SK-N-SH treated with all-trans-retinoic acid at 6 μM for 48 hours (cell line): ENCODE data around the gene KRTAP19-5.

Experiments
- ATAC-seq: fragments of 200-7000 bp; cut with Tn5 transposase; 3 replicates; pipeline ENCODE4 v1.9.1; 2020; ENCODE audit warnings: mild to moderate bottlenecking, moderate library complexity
- ARNTL ChIP-seq: fragments of 450-650 bp; formaldehyde crosslinking; IDR thresholded peaks from 2 replicates; pipeline ENCODE4 v1.5.0; 2020; ENCODE audit warnings: low read depth, mild to moderate bottlenecking, moderate library complexity, borderline replicate concordance
- BACH2 ChIP-seq: fragments of 250-450 bp; sonication (Bioruptor Pico); IDR thresholded peaks from 2 replicates; pipeline ENCODE4 v1.9.0; 2021; ENCODE audit warnings: mild to moderate bottlenecking, borderline replicate concordance
- CSDC2 ChIP-seq: fragments of 250-450 bp; sonication (Bioruptor Pico); IDR thresholded peaks from 2 replicates; pipeline ENCODE4 v1.5.0; 2020; ENCODE audit warnings: mild to moderate bottlenecking, moderate library complexity
- ESRRG ChIP-seq: fragments of 250-450 bp; sonication (Bioruptor Pico); IDR thresholded peaks from 2 replicates; pipeline ENCODE4 v1.6.1; 2021; ENCODE audit warnings: mild to moderate bottlenecking
- GLIS3 ChIP-seq: fragments of 250-450 bp; sonication (Bioruptor Pico); IDR thresholded peaks from 2 replicates; pipeline ENCODE4 v1.5.0; 2020; ENCODE audit warnings: mild to moderate bottlenecking, moderate library complexity
- ISL1 ChIP-seq: fragments of 250-450 bp; sonication (Bioruptor Pico); IDR thresholded peaks from 2 replicates; pipeline ENCODE4 v2.1.2; 2022; ENCODE audit warnings: mild to moderate bottlenecking, moderate library complexity
- OSR1 ChIP-seq: fragments of 250-450 bp; sonication (Bioruptor Pico); IDR thresholded peaks from 2 replicates; pipeline ENCODE4 v1.8.0; 2022; ENCODE audit warnings: moderate library complexity, mild to moderate bottlenecking, inconsistent platforms
- RARB ChIP-seq: fragments of 250-450 bp; sonication (Bioruptor Pico); IDR thresholded peaks from 2 replicates; pipeline ENCODE4 v1.8.0; 2021; ENCODE audit warnings: mild to moderate bottlenecking, moderate library complexity
- SNAI2 ChIP-seq: fragments of 250-450 bp; sonication (Bioruptor Pico); IDR thresholded peaks from 2 replicates; pipeline ENCODE4 v1.5.0; 2020; ENCODE audit warnings: mild to moderate bottlenecking, moderate library complexity
- TCF4 ChIP-seq: fragments of 250-450 bp; sonication (Bioruptor Pico); IDR thresholded peaks from 2 replicates; pipeline ENCODE4 v1.8.0; 2021; ENCODE audit warnings: mild to moderate bottlenecking, moderate library complexity, borderline replicate concordance
- TOX ChIP-seq: fragments of 250-450 bp; sonication (Bioruptor Pico); IDR thresholded peaks from 2 replicates; pipeline ENCODE4 v1.8.0; 2021; ENCODE audit warnings: mild to moderate bottlenecking, moderate library complexity, borderline replicate concordance
- ZC3H10 ChIP-seq: fragments of 250-450 bp; sonication (Bioruptor Pico); IDR thresholded peaks from 2 replicates; pipeline ENCODE4 v1.5.1; 2021; ENCODE audit warnings: mild to moderate bottlenecking, moderate library complexity
- ZFP3 ChIP-seq: fragments of 250-450 bp; sonication (Bioruptor Pico); IDR thresholded peaks from 2 replicates; pipeline ENCODE4 v1.5.0; 2020; ENCODE audit warnings: mild to moderate bottlenecking, moderate library complexity
- ZFP30 ChIP-seq: fragments of 450-650 bp; formaldehyde crosslinking; IDR thresholded peaks from 2 replicates; pipeline ENCODE4 v1.5.0; 2022; ENCODE audit warnings: mild to moderate bottlenecking, moderate library complexity
- ZNF565 ChIP-seq: fragments of 450-650 bp; formaldehyde crosslinking; conservative IDR thresholded peaks from 2 replicates; pipeline ENCODE4 v1.5.0; 2020; ENCODE audit warnings: low read depth, mild to moderate bottlenecking, moderate library complexity
- ZNF70 ChIP-seq: fragments of 450-650 bp; formaldehyde crosslinking; IDR thresholded peaks from 2 replicates; pipeline ENCODE4 v1.5.0; 2020; ENCODE audit warnings: mild to moderate bottlenecking, moderate library complexity
- ZNF8 ChIP-seq: fragments of 450-650 bp; formaldehyde crosslinking; IDR thresholded peaks from 2 replicates; pipeline ENCODE4 v1.5.0; 2020; ENCODE audit warnings: mild to moderate bottlenecking, moderate library complexity
- TF ChIP-seq, protein P1 (sequence below): fragments of 250-450 bp; sonication (Bioruptor Pico); IDR thresholded peaks from 2 replicates; pipeline ENCODE4 v1.5.0; 2020; ENCODE audit warnings: mild to moderate bottlenecking, moderate library complexity
- TF ChIP-seq, protein P2 (sequence below): fragments of 250-450 bp; sonication (Bioruptor Pico); IDR thresholded peaks from 2 replicates; pipeline ENCODE4 v1.5.1; 2020; ENCODE audit warnings: low read depth, mild to moderate bottlenecking, moderate library complexity
- TF ChIP-seq, protein P3 (sequence below): fragments of 250-450 bp; sonication (Bioruptor Pico); IDR thresholded peaks from 2 replicates; pipeline ENCODE4 v1.5.1; 2021; ENCODE audit warnings: mild to moderate bottlenecking, moderate library complexity

The KRTAP19-5 gene

DNA sequence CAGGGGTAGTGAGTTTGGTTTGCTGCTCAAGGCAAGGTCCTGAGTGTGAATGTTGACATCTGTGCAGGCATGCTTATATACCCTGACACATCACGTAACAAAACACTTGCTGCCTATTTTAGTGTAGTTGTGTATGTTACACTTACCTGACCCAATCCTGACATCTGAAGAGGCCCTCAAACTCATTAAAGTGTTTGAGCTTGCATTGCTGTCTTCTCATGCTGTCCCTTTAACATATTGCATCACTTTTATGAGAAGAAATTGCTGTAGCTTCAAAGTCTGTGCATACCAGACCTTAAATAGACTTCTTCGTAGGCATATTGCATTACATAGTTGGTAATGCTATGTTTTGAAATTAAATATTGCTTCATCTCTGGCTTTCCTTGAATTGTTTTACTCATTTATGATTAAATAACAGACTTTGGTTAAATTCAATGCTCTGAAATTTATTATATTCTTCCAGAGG lies 9.9 kb downstream of the KRTAP19-5 start, which contains the start of gene KRTAP19-3:
KRTAP19-3 (minus strand) TSS at position 51 of the 466 bp plus-strand sequence. CDS start 56 bp downstream, outside the sequence.
- no peak for ATAC-seq
- no peak for TF ChIP-seq ISL1
- no peak for TF ChIP-seq OSR1 (CRISPR knock-in tag)
- no peak for TF ChIP-seq TOX (CRISPR knock-in tag)
- no peak for TF ChIP-seq SNAI2 (CRISPR knock-in tag)
- no peak for TF ChIP-seq BACH2 (CRISPR knock-in tag)
- no peak for TF ChIP-seq ZNF565
- no peak for TF ChIP-seq ZNF8 (CRISPR knock-in tag)
- no peak for TF ChIP-seq ZFP3
- no peak for TF ChIP-seq TCF4 (CRISPR knock-in tag)
- TF ChIP-seq, protein P1, sequence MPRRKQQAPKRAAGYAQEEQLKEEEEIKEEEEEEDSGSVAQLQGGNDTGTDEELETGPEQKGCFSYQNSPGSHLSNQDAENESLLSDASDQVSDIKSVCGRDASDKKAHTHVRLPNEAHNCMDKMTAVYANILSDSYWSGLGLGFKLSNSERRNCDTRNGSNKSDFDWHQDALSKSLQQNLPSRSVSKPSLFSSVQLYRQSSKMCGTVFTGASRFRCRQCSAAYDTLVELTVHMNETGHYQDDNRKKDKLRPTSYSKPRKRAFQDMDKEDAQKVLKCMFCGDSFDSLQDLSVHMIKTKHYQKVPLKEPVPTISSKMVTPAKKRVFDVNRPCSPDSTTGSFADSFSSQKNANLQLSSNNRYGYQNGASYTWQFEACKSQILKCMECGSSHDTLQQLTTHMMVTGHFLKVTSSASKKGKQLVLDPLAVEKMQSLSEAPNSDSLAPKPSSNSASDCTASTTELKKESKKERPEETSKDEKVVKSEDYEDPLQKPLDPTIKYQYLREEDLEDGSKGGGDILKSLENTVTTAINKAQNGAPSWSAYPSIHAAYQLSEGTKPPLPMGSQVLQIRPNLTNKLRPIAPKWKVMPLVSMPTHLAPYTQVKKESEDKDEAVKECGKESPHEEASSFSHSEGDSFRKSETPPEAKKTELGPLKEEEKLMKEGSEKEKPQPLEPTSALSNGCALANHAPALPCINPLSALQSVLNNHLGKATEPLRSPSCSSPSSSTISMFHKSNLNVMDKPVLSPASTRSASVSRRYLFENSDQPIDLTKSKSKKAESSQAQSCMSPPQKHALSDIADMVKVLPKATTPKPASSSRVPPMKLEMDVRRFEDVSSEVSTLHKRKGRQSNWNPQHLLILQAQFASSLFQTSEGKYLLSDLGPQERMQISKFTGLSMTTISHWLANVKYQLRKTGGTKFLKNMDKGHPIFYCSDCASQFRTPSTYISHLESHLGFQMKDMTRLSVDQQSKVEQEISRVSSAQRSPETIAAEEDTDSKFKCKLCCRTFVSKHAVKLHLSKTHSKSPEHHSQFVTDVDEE: no peak
- TF ChIP-seq GLIS3 (CRISPR knock-in tag): no peak
- no peak for TF ChIP-seq ZC3H10 (CRISPR knock-in tag)
- TF ChIP-seq CSDC2: no peak
- TF ChIP-seq ZFP30: no peak
- TF ChIP-seq ESRRG: no peak

DNA sequence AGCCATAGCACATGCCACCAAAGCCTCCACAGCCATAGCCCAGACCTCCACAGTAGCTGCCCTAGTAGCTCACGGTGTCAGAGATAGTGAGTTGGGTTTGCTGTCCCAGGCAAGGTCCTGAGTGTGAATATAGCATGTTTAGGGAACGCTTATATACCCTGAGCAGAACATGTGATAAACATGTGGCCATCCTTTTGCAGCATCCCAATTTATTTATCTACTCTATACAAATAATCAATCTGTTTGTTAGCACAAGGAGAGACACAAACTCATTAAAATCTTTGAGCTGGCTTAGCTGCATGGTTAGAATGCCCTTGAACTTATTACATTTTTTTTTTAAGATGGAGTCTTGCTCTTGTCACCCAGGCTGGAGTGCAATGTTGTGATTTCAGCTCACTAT lies 14.6 kb downstream of the KRTAP19-5 start, which contains the start of gene KRTAP19-2:
KRTAP19-2 (minus strand) TSS at position 101 of the 400 bp plus-strand sequence; CDS start at position 13, 88 bp downstream.
- no peak for ATAC-seq
- TF ChIP-seq, protein P2, sequence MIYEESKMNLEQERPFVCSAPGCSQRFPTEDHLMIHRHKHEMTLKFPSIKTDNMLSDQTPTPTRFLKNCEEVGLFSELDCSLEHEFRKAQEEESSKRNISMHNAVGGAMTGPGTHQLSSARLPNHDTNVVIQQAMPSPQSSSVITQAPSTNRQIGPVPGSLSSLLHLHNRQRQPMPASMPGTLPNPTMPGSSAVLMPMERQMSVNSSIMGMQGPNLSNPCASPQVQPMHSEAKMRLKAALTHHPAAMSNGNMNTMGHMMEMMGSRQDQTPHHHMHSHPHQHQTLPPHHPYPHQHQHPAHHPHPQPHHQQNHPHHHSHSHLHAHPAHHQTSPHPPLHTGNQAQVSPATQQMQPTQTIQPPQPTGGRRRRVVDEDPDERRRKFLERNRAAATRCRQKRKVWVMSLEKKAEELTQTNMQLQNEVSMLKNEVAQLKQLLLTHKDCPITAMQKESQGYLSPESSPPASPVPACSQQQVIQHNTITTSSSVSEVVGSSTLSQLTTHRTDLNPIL (CRISPR knock-in tag): no peak
- TF ChIP-seq, protein P3, sequence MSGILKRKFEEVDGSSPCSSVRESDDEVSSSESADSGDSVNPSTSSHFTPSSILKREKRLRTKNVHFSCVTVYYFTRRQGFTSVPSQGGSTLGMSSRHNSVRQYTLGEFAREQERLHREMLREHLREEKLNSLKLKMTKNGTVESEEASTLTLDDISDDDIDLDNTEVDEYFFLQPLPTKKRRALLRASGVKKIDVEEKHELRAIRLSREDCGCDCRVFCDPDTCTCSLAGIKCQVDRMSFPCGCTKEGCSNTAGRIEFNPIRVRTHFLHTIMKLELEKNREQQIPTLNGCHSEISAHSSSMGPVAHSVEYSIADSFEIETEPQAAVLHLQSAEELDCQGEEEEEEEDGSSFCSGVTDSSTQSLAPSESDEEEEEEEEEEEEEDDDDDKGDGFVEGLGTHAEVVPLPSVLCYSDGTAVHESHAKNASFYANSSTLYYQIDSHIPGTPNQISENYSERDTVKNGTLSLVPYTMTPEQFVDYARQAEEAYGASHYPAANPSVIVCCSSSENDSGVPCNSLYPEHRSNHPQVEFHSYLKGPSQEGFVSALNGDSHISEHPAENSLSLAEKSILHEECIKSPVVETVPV (CRISPR knock-in tag): no peak
- TF ChIP-seq CSDC2: no peak
- no peak for TF ChIP-seq RARB (CRISPR knock-in tag)
- no peak for TF ChIP-seq ZNF8 (CRISPR knock-in tag)
- no peak for TF ChIP-seq ISL1
- TF ChIP-seq, all 23 proteins: peak for 0

DNA sequence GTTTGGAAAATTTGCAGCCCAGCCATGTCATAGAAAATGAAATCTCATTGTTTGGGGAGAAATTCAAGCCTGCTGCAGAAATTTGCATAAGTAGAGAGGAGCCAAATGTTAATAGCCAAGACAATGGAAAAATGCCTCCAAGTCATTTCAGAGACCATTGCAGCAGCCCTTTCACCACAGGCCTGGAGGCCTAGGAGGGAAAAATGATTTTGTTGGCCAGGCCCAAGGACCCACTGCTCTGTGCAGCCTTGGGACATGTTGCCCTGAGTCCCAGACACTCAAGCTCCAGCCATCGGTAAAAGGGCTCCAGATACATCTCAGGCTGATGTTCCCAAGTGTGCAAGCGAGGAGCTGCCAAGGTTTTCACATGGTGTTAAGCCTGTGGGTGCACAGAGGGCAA lies 15.8 kb downstream of the KRTAP19-5 start:
- TF ChIP-seq SNAI2 (CRISPR knock-in tag) (no peak), RARB (CRISPR knock-in tag) (no peak), ESRRG (no peak), ZNF8 (CRISPR knock-in tag) (no peak), ISL1 (no peak), ZNF70 (no peak), ARNTL (CRISPR knock-in tag) (no peak), ZNF565 (no peak), ZC3H10 (CRISPR knock-in tag) (no peak), GLIS3 (CRISPR knock-in tag) (no peak), TCF4 (CRISPR knock-in tag) (no peak), OSR1 (CRISPR knock-in tag) (no peak), TOX (CRISPR knock-in tag) (no peak)
- TF ChIP-seq, protein P1: no peak
- TF ChIP-seq, protein P2 (CRISPR knock-in tag): no peak
- ATAC-seq: no peak
